ENCODE data around the gene RASA3. TPM values are rescaled to one million over a fixed set of nuclear protein-coding genes. Genes with fewer than 3 reads are reported as not detected.
"Not testable (repeated sequence)": the region's sequence is repeated elsewhere in the genome, so short reads cannot be mapped to it uniquely, and the experiment has no call there.

RASA3 gene
- polyA plus RNA-seq, 1 experiment = 31.4 TPM

- TF ChIP-seq, protein P1, sequence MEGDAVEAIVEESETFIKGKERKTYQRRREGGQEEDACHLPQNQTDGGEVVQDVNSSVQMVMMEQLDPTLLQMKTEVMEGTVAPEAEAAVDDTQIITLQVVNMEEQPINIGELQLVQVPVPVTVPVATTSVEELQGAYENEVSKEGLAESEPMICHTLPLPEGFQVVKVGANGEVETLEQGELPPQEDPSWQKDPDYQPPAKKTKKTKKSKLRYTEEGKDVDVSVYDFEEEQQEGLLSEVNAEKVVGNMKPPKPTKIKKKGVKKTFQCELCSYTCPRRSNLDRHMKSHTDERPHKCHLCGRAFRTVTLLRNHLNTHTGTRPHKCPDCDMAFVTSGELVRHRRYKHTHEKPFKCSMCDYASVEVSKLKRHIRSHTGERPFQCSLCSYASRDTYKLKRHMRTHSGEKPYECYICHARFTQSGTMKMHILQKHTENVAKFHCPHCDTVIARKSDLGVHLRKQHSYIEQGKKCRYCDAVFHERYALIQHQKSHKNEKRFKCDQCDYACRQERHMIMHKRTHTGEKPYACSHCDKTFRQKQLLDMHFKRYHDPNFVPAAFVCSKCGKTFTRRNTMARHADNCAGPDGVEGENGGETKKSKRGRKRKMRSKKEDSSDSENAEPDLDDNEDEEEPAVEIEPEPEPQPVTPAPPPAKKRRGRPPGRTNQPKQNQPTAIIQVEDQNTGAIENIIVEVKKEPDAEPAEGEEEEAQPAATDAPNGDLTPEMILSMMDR (IDR thresholded peaks at IDR 0.05; ENCODE audit: insufficient read depth, low read depth, low read length) = no peak
- H3K27me3 ChIP-seq (ENCODE audit: control insufficient read depth, insufficient read depth, low read length) = no peaks in the 10 kb centered on the region
- no peak for DNase-seq (ENCODE audit: low read depth)
- peaks cover 37% of the 10 kb centered on the region for H3K36me3 ChIP-seq (ENCODE audit: control insufficient read depth, insufficient read depth, low read length)
- H3K4me3 ChIP-seq (ENCODE audit: low read depth, low read length) = no peak overlapping the region
- ChIA-PET CTCF (no interaction called here), POLR2A (no interaction called here)
These were observed 140.7 kb downstream of the RASA3 start for GRCh38 chr13:113991676-113992179.

DNA sequence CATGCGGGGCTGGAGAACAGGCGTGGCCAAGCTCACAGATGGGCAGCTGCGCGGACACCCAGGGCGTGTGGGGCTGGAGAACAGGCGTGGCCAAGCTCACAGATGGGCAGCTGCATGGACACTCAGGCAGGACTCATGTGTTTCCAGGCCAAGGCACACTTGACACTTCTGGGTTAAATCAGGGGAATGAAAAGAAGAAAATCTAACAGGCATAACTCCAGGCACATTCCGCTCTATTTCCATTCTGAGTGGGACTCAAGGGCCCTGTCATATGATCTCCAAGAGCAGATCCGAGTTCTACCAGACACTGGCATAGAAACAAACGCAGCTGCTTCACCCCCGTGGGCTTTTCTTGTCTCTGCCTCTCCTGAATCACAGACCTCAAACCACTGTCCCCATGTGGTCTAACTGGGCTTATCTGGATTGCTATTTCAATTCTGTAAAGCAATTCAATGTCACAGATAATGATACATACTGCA lies 141.2 kb downstream of the RASA3 start:
- Histone ChIP-seq H3K4me3 (ENCODE audit: low read depth, low read length) (no peak overlapping the region), H3K36me3 (ENCODE audit: control insufficient read depth, insufficient read depth, low read length) (peaks cover 32% of the 10 kb centered on the region), H3K27me3 (ENCODE audit: control insufficient read depth, insufficient read depth, low read length) (no peaks in the 10 kb centered on the region)
- ChIA-PET POLR2A (no interaction called here), CTCF (no interaction called here)
- TF ChIP-seq, protein P1 (IDR thresholded peaks at IDR 0.05; ENCODE audit: insufficient read depth, low read depth, low read length) = no peak
- DNase-seq (ENCODE audit: low read depth) = no peak

DNA sequence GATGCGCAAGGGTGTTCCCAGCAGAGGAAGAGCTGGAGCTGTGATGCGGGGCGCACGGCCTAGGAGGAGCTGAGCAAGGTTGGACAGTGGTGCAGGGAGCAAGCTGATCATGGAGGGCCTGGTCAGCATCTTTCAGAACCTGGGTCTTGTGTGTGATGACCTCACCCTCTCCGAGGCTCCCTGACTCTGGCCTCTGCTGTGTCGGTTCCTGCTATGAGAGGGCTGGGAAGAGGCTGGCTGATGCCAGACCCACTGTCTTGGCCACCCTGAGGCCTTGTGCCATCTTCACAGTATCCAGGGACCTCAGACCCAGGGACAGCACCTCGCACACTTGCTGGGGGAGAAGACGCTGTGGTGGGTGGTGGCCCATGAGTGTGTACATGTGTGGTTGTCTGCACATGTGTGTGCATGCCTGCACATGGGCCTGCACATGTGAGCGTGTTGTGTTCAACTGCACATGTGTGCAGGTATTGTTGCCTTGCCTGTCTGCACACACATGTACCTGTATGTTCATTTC lies 142.0 kb downstream of the RASA3 start:
- POLR2A ChIA-PET = no interaction called here
- no peaks in the 10 kb centered on the region for H3K27me3 ChIP-seq (ENCODE audit: control insufficient read depth, insufficient read depth, low read length)
- TF ChIP-seq, protein P1 (IDR thresholded peaks at IDR 0.05; ENCODE audit: insufficient read depth, low read depth, low read length) = no peak
- no peak overlapping the region for H3K4me3 ChIP-seq (ENCODE audit: low read depth, low read length)
- peaks cover 29% of the 10 kb centered on the region for H3K36me3 ChIP-seq (ENCODE audit: control insufficient read depth, insufficient read depth, low read length)
- CTCF ChIA-PET = no interaction called here
- DNase-seq (ENCODE audit: low read depth) = no peak

- CTCF ChIA-PET = no interaction called here
- H3K27me3 ChIP-seq (ENCODE audit: control insufficient read depth, insufficient read depth, low read length) = no peaks in the 10 kb centered on the region
- POLR2A ChIA-PET = no interaction called here
- H3K4me3 ChIP-seq (ENCODE audit: low read depth, low read length) = no peak overlapping the region
- TF ChIP-seq, protein P1 (IDR thresholded peaks at IDR 0.05; ENCODE audit: insufficient read depth, low read depth, low read length) = no peak
- peaks cover 25% of the 10 kb centered on the region for H3K36me3 ChIP-seq (ENCODE audit: control insufficient read depth, insufficient read depth, low read length)
- no peak for DNase-seq (ENCODE audit: low read depth)
These were observed 142.7 kb downstream of the RASA3 start for GRCh38 chr13:113989585-113990300.

- H3K27me3 ChIP-seq (ENCODE audit: control insufficient read depth, insufficient read depth, low read length); POLR2A ChIA-PET; DNase-seq (ENCODE audit: low read depth); CTCF ChIA-PET; H3K4me3 ChIP-seq (ENCODE audit: low read depth, low read length): not testable (repeated sequence)
- H3K36me3 ChIP-seq (ENCODE audit: control insufficient read depth, insufficient read depth, low read length) = peaks cover 21% of the 10 kb centered on the region
These were observed 143.6 kb downstream of the RASA3 start for GRCh38 chr13:113988859-113989258.

All from BJ (cell line).